RPMI7951 (cell line): Measurements from ENCODE around the gene CDSN. TPM values are rescaled to one million over a fixed set of nuclear protein-coding genes. Genes with fewer than 3 reads are reported as not detected.

ENCODE experiments used
- DNase-seq: peaks from one replicate; pipeline ENCODE4 v3.0.0-alpha.2; 2012; ENCODE audit warnings: low read depth
- total RNA-seq: library from RNA; depleted of rRNA; stranded (reverse); fragments of >200 nt; shearing (Covaris generic); gene quantifications from 2 replicates; pipeline ENCODE4 v1.2.3, GENCODE V29; 2014

The CDSN gene
- total RNA-seq, 1 experiment from 2014 or later = not detected

DNA sequence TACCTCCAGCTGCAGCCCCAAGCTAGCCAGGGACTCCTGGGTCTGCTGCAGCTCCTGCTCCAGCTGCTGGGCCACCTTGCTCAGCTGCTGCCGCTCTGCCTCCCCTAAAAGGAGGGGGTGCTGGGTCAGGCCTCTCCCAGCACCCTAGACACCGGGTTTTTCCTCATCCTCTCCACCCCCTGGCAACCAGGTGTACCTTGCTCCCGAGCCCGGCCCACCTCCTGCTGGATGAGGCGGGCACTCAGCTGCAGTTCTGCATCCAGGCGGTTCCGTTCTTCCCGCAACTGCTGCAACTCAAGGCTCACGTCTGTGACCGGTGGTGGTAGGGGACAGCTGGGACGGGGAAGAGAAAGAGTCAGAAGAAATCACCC, 24.7 kb upstream of the CDSN start:
- no peak for DNase-seq

DNA sequence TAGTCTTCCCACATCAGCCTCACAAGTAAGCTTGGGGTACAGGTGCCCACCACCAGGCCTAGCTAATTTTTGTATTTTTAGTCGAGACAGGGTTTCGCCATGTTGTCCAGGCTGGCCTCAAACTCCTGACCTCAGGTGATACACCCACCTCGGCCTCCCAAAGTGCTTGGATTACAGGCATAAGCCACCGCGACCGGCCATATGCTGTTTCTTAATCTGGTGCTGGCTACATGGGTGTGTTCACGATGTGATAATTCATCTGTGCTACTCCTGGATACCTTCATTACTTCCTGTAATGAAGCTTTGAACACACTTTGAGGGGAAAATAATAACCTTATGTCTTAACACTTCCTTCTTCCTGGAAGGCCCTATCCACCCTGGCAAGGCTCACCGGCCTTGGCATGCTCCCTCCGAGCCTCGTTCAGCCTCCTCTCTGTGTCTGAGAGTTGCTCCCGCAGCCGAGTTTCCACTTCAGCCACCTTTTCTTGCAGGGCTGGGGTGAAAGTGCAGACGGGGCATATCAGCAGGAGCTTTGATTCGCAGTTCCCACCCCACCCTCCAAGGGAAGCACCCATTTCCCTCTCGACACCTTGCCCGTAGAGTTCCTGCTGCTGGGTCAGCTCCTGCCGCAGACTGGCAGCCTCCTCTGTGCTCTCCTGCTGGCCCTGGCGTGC, 24.2 kb upstream of the CDSN start:
- no peak for DNase-seq

DNA sequence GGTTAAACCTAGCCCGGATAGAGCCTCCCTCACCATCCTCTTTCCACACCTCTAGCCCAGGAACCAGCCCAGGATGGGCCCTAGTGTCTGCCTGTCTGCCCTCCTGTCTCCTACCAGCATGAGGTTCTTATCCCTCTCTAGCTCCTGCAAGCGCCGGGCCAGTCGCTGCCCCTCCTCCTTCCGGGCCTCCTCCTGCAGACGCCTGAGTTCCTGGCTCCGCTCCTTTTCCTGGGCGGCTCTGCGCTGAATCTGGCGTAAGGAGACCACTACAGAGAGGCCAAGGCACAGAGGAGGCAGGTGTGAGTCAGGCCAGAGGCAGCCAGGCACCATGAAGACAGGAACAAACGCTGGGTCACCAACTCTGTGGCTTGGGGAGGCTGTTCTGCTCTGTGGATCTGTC, 22.9 kb upstream of the CDSN start:
- DNase-seq = no peak

DNA sequence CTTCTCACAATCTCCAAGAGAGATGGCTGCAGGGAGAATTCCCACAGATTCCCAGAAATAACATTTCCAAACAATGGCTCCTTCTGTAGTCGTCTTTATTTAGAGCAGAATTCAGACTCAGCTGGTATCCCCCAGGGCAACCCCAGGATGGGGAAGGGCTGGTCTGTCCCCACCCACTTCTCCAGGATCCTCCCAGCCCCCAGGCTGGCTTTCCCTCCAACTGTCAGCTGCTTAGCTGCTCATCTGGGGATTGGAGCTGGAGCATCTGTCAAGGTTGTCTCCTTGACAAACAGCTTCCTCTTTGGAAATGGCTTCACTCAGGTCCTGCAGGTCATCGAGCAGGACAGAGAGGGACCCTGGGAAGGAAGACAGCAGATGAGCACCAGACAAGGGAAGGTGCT, 22.1 kb upstream of the CDSN start:
- peak; percentile 44 for DNase-seq

DNA sequence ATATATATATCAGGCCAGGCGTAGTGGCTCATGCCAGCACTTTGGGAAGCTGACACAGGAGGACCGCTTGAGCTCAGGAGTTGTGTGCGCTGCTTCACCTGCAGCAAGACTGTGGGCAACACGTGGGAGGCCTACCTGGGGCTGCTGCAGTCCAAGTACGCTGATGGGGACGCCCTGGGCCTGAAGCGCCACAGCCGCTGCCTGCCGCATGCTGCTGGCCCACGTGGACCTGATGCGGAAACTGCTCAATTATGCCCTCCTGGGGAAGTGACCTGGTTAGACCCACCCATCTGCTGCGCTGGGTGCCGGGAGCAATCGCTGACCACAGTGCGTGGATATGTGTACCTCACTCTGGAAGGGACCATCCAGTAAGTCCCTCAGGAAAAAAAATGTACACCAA, 20.4 kb upstream of the CDSN start:
- no peak for DNase-seq

DNA sequence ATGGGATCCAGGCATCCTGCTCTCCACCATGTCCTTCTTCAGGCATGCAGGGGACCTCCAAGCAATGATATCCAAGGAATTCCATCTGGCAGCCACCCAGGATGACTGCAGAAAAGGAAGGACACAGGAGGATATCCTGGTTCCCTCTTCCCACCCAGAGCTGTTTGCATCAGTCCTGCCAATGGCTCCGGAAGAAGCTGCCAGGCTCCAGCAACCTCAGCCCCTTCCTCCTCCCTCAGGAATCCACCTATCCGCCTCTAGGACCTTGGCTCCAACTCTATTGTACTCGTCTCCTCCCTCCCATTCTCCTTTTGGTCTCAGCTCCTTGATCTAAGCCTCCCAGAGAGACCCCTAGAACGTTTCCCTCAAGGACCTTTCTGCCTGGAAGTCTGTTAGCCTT, 19.4 kb upstream of the CDSN start:
- DNase-seq = peak; percentile 26

DNA sequence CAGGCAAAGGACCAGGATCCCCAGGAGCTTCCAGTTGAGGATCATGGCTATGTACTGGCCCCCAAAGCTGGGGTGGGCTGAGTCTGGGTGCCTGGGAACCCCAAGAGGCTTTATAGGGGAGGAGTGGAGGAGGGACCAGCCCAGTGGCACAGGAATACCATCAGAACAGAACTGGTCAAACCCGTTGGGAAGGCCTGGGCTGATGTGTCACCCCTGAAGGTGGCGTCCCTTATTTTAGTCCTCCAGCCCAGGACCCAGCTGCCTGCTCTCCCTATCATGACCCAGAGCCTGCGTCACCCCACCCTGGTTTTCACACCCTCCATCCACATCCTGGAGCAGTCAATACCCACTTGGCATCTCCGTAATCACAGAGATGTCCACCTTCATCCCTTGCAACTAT, 18.7 kb upstream of the CDSN start, which contains the start of gene PSORS1C2:
Gene PSORS1C2, minus strand, starts transcription at position 85 of the 400 bp plus-strand sequence. Its CDS starts 40 bp downstream, at position 45.
- DNase-seq = no peak

DNA sequence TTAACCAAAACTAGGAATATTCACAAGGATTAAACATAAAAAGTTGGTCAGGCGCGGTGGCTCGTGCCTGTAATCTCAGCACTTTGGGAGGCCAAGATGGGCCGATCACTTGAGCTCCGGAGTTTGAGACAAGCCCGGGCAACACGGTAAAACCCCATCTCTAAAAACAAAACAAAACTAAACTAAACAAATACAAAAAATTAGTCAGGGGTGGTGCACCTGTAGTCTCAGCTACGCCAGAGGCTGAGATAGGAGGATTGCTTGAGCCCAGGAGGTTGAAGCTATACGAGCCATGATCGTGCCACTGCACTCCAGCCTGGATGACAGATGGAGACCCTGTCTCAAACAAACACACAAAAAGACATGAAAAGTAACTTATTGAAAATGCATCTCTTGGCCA, 15.5 kb upstream of the CDSN start:
- no peak for DNase-seq

DNA sequence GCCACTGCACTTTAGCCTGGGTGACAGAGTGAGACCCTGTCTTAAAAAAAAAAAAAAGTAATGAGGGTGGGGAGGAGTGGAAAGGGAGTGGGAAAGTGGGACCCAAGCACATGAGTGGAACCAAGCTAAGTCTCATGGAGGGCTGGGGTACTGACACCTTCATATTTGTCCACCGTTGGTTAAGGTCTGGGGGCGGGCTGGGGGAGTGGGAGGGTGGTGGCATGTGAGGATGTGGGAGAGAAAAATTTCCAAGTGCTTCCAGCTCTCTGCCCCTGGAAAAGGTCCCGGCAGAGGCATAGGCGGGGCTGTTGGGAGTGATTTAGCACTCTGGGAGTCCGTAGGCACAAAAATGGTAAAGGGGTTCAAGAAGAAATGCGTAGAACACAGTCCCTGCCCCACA, 12.6 kb upstream of the CDSN start:
- no peak for DNase-seq

DNA sequence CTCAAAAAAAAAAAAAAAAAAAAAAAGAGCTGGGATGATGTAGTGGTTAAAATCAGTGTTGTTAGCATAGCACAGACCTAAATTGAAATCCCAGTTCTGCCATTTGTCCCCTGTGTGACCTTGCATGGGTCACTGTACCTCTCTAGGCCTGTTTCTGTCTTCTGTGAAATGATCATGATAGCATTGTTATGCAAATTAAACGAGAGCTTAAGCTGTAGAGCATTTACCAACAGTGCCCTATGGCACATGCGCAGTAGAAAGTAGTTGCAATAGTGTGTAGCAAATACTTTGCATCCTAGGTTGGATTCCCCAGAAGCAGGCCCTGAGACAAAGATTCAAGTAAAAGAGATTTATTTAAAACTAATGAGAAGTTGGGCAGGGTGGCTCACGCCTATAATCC, 11.3 kb upstream of the CDSN start:
- no peak for DNase-seq

DNA sequence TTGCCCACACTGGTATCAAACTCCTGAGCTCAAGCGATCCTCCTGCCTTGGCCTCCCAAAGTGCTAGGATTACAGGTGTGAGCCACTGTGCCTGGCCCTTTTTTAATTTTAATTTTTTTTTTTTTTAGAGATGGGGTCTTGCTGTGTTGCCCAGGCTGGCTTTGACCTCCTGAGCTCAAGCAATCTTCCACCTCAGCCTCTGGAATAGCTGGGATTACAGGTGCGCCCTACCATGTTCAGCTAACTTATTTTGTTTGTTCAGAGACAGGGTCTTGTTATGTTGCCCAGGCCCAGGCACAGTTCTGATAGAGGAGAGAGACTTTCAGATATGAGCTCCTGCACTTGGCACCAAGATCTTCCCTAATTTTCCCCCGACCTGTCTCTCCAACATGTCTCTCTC, 10.5 kb upstream of the CDSN start:
- DNase-seq = no peak

DNA sequence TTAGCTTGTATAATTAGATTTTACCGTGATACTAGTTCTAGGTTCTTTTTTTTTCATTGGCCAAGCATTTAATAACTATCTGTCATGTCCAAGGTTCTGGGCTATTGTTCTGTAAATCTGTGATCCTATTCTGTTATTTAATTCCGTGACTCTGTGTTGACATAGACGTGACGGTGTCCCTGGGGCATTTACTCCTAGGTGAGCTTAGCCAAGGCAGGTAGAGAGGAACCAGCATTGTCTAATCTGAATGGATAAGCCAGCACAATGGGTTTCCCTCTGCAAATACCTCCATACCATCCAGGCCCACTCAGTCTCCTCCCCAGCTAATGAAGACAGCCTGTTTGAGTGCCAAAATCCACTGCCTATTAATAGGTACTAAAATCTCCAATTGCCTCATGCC, 8.9 kb upstream of the CDSN start:
- no peak for DNase-seq

DNA sequence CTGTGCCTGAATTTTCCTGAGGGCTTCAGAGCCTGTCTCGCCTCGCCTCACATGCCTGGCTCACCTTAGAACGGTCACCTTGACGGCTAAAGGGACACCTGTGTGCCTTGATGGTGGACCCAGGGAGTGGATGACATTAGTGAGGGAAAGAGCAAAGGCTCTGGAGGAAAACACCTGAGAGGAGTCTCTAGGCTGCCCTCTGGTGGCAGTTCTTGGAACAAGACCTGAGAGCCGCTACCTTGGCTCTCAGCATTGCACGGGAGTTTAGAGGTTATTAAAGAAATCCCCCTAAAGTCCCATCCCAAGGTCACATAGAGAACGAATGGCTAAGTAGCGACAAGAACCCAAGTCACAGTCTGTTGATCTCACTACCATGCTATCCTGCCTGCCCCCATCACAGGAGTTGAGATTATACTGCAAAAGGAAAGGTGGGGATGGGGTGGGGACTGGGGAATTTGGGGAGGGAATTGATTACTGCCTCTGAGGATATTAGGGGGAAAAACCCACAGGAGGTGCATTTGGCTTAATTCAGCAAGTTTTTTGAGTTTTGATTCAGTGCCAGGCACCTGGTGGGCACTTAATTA, 7.9 kb upstream of the CDSN start:
- peak; percentile 29 for DNase-seq

DNA sequence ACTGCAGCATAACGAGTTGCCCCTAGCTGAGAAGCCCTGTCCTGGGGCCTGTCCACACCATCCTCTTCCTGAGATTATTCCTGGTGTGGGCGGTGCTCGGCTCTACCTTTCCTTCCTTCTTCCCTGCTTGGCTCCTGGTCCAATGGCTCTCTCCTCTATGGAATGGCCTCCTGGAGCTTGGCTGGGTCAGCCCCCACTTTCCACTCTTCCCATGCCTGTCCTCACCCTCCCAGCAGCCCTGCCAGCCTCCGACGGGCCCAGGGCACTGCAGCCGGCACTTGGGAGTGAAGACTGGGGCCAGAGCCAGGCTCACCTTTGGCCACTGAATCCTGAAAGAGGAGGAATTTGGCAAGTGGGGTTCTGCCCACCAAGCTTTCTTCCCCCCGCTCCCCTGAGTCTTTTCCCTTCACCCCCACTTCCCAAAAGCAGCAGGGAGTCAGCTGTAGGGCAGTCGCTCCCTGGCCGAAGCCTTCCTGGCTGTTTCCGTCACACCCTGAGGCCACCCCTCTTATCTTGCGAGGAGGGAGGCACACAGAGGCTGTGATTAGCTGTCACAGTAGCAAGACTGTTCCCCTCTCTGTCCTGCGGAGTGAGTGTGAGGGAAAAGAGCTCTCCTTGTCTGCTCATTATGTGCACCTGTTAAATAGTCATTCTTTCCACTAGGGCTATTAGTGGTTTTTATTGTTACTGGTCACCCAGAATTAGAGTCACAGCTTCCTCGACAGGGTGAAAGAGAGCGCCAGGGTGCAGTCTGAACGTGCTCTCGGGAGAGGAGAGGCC, 6.3 kb upstream of the CDSN start:
- no peak for DNase-seq

DNA sequence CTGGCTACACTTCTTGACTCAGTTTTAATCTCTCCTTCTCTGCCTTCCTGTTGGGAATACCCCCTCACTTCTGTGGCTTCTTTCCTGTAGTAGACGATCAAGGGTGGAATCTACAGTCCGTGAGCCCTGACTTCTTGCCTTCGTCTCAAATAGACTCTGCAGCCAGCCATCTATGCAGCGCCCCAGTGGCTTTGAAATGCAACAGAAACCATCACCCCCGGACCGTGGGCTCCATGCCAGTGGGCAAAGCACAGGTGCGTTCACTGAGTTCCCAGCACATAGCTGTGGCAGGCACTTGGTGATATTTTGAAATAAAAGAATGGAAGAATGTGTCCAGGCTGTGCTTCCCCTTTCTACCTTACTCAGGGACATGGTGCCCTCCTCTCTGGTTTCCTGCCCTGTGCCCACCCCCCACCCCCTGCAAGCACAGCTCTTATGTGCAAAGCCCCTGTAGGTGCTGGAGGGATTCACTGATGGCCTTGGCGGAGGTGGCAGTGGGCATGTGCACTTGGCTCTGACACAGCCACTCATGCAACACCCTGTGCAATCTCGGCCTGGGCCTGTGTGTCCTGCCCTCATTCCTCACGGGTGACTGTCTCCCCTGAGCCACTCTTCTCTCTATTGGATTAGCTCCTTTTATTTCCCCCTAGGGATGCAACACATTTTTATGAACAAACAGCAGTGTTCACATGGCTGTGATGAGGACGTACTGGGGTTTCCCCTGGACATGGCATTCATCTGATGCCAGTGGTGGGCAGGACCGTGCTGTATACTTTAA, 5.5 kb upstream of the CDSN start:
- DNase-seq = peak; percentile 57

DNA sequence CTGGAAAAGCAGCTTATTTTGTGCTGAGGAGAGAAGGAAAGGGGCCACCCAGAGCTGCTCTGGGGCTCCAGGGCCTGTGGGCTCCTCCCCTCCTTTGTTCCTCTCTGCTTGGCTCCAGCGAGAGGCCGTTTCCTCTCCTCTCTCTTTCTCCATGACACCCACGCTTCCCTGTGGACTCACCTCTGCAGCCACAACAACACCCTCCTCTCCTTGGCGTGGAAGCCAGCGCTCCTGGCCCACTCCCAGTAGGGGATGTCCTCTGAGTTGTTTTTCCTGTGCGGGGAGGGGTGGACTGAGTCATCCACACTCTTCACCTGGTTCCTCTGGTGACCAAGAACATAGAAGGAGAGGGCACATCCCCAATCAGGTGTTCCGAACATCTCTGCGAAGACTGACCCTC, 4.9 kb upstream of the CDSN start:
- DNase-seq = no peak

DNA sequence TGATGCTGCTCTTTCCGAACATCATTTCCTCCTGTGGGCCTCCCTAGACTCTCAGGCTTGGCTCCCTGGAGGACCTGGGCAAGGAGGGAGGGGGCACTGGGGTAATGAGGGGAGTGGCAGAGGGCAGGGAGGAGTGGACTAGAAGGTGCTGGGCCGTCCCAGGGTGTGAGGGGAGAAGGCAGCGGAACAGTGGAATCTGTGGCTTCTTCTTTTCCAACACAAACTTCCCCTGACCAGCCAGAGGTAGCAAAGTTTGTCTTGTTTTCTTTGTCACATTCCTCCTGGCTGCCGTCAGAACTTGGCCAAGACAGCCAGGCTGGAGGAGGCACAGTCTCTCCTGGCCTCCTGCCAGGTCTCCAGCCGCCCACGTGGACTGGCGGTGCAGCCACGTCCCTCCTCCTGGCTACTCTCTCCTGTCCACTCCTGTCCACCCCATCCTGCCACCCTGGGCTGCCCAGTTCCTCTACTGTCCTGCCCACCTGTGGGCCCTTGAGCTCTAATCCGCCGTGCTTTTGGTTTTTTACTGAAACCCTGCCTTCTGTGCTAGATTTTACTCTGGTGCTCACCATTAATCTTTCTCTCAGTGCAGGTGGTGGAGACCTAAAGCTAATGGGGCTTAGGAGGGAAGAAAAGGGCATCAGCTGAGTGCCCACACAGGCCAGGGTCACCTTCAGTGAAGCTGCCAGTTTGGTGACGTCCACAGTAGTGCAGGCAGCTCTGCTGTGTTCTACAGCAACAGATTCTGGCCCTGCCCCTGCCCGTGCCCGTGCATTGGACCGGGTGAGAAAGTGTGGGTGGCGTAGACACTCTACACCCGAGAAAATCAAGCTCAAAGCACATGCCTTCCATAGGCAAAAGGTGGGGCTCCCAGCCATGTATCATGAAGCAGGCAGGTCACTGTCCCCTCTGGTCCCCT, 2.8 kb upstream of the CDSN start:
- peak; percentile 84 for DNase-seq

DNA sequence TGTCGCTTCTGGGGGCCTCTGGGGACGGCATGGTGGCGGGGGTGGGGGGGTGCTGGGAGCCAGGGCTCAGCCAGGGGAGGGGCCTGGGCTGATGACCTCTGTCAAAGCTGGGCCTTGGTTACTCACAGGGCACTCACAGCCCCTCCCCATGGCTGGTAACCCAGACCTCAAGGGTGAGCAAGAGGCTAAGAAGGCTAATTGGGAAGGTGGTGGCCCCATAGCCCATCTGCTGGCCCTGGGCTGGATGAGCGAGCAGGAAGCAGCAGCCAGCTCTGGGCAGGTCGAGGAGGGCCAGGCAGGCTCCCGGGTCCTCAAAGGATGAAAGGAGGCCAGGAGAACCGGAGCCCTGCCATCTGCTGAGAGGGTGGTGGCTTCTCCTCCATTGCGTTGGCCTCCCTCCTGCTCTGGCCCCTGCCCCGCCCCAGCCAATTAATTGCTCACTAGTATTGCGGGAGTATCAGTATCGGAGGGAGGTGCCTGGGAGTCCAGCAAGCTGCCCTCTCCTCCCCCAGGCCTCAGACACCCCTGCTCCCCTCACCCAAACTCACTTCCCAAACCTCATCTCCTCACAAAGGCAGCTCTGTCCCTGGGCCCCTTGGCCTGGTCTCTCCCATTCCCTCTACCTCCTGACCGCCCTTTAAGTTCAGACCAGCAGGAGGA, 1.0 kb upstream of the CDSN start:
- no peak for DNase-seq

DNA sequence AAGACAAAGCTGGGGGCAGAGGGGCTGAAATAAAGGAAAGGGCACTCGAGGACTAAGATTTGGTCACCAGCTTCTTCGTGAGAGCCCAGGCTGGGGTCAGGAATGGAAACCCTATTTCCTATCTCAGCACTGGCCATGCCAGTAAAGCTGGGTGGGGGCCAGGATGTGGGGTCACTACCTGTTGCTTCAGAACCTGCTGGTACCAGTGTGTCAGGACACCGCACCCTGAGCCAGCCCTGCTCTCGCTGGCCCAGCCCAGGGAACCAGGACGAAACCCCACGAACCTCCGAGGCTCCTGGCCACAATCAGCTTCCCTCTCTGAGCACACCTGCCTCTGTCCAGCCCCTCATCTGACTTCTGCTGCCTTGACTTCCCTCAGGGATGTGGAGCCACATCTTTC, 2.1 kb downstream of the CDSN start:
- no peak for DNase-seq

DNA sequence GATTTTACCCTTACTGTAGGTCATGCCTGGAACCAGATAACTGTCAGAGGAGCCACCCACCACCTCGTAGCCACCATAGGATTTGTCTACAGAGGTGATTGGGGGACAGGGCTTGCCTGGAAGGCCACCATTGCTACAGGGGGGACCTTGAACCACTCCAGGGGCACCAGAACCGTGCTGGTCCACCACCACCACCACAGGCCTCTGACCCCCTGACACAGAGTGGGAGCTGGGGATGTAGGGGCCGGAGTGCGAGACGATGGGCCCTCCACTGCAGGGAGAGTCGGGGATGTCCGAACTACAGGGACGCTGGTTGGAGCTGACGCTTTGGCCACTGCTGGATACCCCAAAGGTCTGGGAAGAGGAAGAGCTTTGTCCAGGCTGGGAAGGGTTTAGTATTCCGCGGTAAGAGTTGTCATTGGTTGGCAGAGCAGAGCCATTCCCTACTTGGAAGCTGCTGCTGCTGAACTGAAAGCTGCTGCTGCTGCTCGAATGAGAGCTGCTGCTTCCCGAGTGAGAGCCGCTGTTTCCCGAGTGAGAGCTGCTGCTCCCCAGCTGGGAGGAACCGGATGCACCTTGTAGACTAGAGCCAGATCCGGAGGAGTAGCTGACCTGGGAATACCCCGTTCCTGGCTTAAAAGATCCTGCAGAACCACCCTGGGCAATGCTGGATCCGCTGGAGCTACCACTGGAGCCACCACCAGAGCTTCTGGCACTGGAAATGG, 3.4 kb downstream of the CDSN start:
- no peak for DNase-seq
